HL-60/S4 treated with retinoic acid at 250 ng/mL for 4 days and 3 days (cell line): ENCODE data around the gene ZMYND10.

Experiments
- in situ Hi-C: fragments of 300-500 bp; cut with MboI; formaldehyde crosslinking; loops from 2 replicates; pipeline ENCODE4 v1.7.0; 2022; ENCODE audit warnings: low sequenced_read_pairs

Gene ZMYND10

GRCh38 chr3:50350527-50351322, 5.2 kb upstream of the ZMYND10 start, which contains the start of the genes CYB561D2 and NPRL2:
CYB561D2 (plus strand) TSS chr3:50350862; CDS start chr3:50351434, 572 bp downstream.
NPRL2 (minus strand) TSS chr3:50350775; CDS start chr3:50350652, 123 bp downstream.
- in situ Hi-C loops = loop anchor here (25.0 kb wide), 1 partner anchor 187 kb away; no protein-coding TSS in a partner anchor

- in situ Hi-C loops = loop anchor here (25.0 kb wide), 1 partner anchor 187 kb away; no protein-coding TSS in a partner anchor
Measured at GRCh38 chr3:50350213-50350526, 4.6 kb upstream of the ZMYND10 start.

- in situ Hi-C loops = no loop called here
Measured at GRCh38 chr3:50347187-50347813, 1.8 kb upstream of the ZMYND10 start.

GRCh38 chr3:50345008-50345407, 524 bp downstream of the ZMYND10 start:
- in situ Hi-C loops = no loop called here

- in situ Hi-C loops = no loop called here
Measured at GRCh38 chr3:50342813-50343633, 2.5 kb downstream of the ZMYND10 start.

- in situ Hi-C loops = no loop called here
Measured at GRCh38 chr3:50341996-50342650, 3.4 kb downstream of the ZMYND10 start.

GRCh38 chr3:50341537-50341936, 4.0 kb downstream of the ZMYND10 start:
- in situ Hi-C loops = no loop called here

GRCh38 chr3:50340448-50341329, 4.8 kb downstream of the ZMYND10 start, which contains the start of gene RASSF1:
RASSF1 (minus strand) TSS chr3:50340836; CDS start chr3:50340805, 31 bp downstream.
- in situ Hi-C loops = no loop called here

GRCh38 chr3:50340147-50340447, 5.4 kb downstream of the ZMYND10 start:
- in situ Hi-C loops = no loop called here

- in situ Hi-C loops = no loop called here
Measured at GRCh38 chr3:50339485-50340146, 5.9 kb downstream of the ZMYND10 start.

GRCh38 chr3:50338965-50339364, 6.6 kb downstream of the ZMYND10 start:
- in situ Hi-C loops = no loop called here

- in situ Hi-C loops = no loop called here
Measured at GRCh38 chr3:50337175-50337861, 8.2 kb downstream of the ZMYND10 start.

GRCh38 chr3:50336452-50337174, 8.9 kb downstream of the ZMYND10 start:
- in situ Hi-C loops = no loop called here

GRCh38 chr3:50334339-50335075, 11.0 kb downstream of the ZMYND10 start:
- in situ Hi-C loops = no loop called here

GRCh38 chr3:50333744-50334328, 11.7 kb downstream of the ZMYND10 start:
- in situ Hi-C loops = no loop called here

- in situ Hi-C loops = no loop called here
Measured at GRCh38 chr3:50331364-50331907, 14.1 kb downstream of the ZMYND10 start.

GRCh38 chr3:50330330-50330729, 15.2 kb downstream of the ZMYND10 start:
- in situ Hi-C loops = no loop called here
